ENCODE results near the gene SNRK.

The SNRK gene

GRCh38 chr3:43309372-43310305 is 23.3 kb downstream of the SNRK start:
- no peak for DNase-seq

- DNase-seq: no peak
Observed at GRCh38 chr3:43316783-43317460, 30.6 kb downstream of the SNRK start.

GRCh38 chr3:43317461-43318316 is 31.3 kb downstream of the SNRK start:
- DNase-seq: no peak

GRCh38 chr3:43319376-43319775 is 33.0 kb downstream of the SNRK start:
- DNase-seq: no peak

- no peak for DNase-seq
Observed at GRCh38 chr3:43319794-43320193, 33.5 kb downstream of the SNRK start.

GRCh38 chr3:43320288-43320687 is 33.9 kb downstream of the SNRK start:
- DNase-seq: no peak

GRCh38 chr3:43323541-43323940 is 37.2 kb downstream of the SNRK start:
- no peak for DNase-seq

GRCh38 chr3:43326891-43327581 is 40.7 kb downstream of the SNRK start:
- peak; percentile 56 to 68 for DNase-seq

GRCh38 chr3:43327582-43327979 is 41.2 kb downstream of the SNRK start:
- DNase-seq: peak; percentile 32 to 47

- DNase-seq: no peak
Observed at GRCh38 chr3:43328653-43329052, 42.3 kb downstream of the SNRK start.

- DNase-seq: no peak
Observed at GRCh38 chr3:43330981-43331380, 44.6 kb downstream of the SNRK start.

- peak; percentile 26 to 34 for DNase-seq
Observed at GRCh38 chr3:43331381-43331780, 45.0 kb downstream of the SNRK start.

- DNase-seq: peak; percentile 49 to 62
Observed at GRCh38 chr3:43334976-43335375, 48.6 kb downstream of the SNRK start.

- no peak for DNase-seq
Observed at GRCh38 chr3:43335799-43336198, 49.5 kb downstream of the SNRK start.

- no peak for DNase-seq
Observed at GRCh38 chr3:43338295-43338694, 52.0 kb downstream of the SNRK start.

- DNase-seq: no peak
Observed at GRCh38 chr3:43340403-43340802, 54.1 kb downstream of the SNRK start.

- no peak for DNase-seq
Observed at GRCh38 chr3:43341788-43342187, 55.4 kb downstream of the SNRK start.

- DNase-seq: no peak
Observed at GRCh38 chr3:43343185-43343584, 56.8 kb downstream of the SNRK start.

- no peak for DNase-seq
Observed at GRCh38 chr3:43343815-43344214, 57.5 kb downstream of the SNRK start.

GRCh38 chr3:43344520-43344919 is 58.2 kb downstream of the SNRK start:
- DNase-seq: no peak

GRCh38 chr3:43345246-43345645 is 58.9 kb downstream of the SNRK start:
- no peak for DNase-seq

GRCh38 chr3:43345877-43346276 is 59.5 kb downstream of the SNRK start:
- DNase-seq: no peak

Measured in inflammatory macrophage treated with lipopolysaccharide for 1 hour (primary cell).